GM12892 (cell line): ENCODE data around the gene GPR32.
A peak's percentile ranks its signal among the peaks of the same experiment; 100 is the strongest.
"Not testable (repeated sequence)": the region's sequence is repeated elsewhere in the genome, so short reads cannot be mapped to it uniquely, and the experiment has no call there.

ENCODE experiments used
- DNase-seq: peaks from one replicate; pipeline ENCODE4 v3.0.0; 2011; ENCODE audit not compliant: insufficient read length
- FAIRE-seq: peaks from 2 replicates; lab custom pipeline; 2011; peaks lifted over from hg19 to GRCh38; lab: Jason Lieb, UNC
- POLR2A ChIP-seq: IDR thresholded peaks from 2 replicates; pipeline ENCODE4 v1.6.1; 2011; ENCODE audit warnings: low read depth, low read length, control low read depth
- POLR2AphosphoS5 ChIP-seq: IDR thresholded peaks from 2 replicates; pipeline ENCODE4 v1.6.1; 2011; ENCODE audit warnings: low read depth, low read length, control low read depth
- TAF1 ChIP-seq: IDR thresholded peaks from 2 replicates; pipeline ENCODE4 v1.6.1; 2011; ENCODE audit warnings: low read depth, mild to moderate bottlenecking, control low read depth, low read length, borderline replicate concordance

The GPR32 gene

DNA sequence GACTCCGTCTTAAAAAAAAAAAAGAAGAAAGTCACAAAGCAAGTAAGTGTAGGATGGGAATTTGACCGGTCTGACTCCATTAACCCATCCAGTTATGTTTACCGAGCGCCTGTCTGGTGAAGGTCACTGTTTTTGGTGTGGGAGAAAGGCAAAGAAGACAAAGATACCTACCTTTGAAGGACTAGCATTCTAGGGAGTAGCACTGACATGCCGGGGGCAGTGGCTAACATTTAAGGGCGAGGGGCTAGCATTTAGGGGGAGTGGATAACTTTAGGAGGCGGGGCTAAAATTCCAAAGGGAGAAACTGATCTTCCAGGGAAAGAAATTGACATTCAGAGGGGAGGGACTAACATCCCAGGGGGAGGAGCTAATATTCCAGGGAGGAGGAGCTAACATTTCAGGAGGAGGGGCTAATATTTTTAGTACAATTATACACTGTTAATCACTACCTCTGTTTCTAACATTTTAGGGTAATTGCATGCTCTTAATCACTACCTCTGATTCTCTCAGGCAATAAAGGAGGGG is 8.7 kb downstream of the GPR32 start:
- DNase-seq: no peak
- no peak for TF ChIP-seq POLR2A
- no peak for TF ChIP-seq POLR2AphosphoS5
- TF ChIP-seq TAF1: no peak
- FAIRE-seq: no peak

DNA sequence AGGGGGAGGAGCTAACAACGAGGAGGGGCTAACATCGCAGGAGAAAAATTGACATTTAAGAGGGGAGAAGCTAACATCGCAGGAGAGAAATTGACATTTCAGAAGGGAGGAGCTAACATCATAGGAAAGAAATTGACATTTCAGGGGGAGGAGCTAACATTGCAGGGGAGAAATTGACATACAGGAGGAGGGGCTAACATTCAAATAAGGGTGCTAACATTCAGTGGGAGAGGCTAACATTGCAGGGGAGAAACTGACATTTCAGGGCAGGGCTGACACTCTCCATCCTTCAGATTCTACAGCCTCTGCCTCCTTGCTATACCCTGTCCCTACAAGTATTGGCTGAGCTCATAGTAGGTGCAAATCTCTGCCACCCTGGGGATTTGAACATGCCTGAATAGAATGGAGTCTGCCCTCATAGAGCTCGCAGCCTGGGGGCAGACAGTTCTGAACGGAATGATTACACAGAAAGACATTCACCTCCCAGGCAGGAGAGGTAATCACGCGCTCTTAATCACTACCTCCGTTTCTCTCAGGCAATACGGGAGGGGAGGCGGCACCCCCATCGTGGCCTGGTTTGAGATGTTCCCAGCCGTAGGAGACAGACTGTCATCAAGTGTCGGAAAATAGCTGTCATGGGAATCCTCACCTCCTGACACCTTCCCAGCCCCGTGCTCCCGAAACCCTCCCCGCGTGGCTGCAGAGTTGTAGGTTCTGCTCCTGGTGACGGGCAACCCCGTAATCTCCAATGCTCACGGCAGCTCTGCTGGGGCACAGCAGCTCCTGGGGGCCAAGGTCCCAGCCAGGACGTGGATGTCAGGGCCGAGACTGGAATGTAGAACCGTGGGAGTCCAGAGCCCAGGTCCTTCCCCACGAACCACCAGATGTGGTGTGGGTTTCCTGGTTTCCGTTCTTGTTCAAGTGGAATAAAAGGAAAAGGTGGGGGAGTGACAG is 9.5 kb downstream of the GPR32 start:
- TF ChIP-seq POLR2A: no peak
- TF ChIP-seq TAF1: no peak
- TF ChIP-seq POLR2AphosphoS5: no peak
- DNase-seq: no peak
- FAIRE-seq: no peak

GRCh38 chr19:50780753-50781435 is 10.6 kb downstream of the GPR32 start:
- TF ChIP-seq TAF1 (no peak), POLR2AphosphoS5 (no peak), POLR2A (no peak)
- FAIRE-seq: no peak
- no peak for DNase-seq

GRCh38 chr19:50783848-50784152 is 13.5 kb downstream of the GPR32 start:
- not testable (repeated sequence) for DNase-seq, FAIRE-seq

GRCh38 chr19:50784710-50785109 is 14.4 kb downstream of the GPR32 start:
- FAIRE-seq (no peak), DNase-seq (no peak)
- TF ChIP-seq POLR2AphosphoS5 (no peak), TAF1 (no peak), POLR2A (no peak)

DNA sequence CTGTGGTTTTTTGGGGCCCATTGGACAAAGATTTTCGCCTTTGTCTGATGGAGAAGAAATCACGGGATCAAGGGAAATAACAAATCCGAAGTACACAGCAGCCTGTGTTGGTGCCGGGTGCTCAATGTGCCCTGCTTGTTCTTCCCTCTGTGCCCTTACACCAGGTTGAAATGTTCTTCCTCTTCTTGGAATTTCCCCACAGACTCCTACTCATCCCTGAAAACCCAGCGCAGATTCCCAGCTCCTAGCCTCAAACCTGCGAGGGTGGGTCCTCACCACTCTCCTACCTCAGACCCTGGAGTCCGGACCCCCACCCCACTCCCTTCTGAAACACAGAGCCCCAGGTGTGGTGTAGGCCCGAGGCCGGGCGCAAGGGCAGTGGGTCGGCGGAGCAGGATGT is 15.1 kb downstream of the GPR32 start:
- FAIRE-seq (no peak), DNase-seq (no peak)
- no peak for TF ChIP-seq POLR2A
- no peak for TF ChIP-seq POLR2AphosphoS5
- no peak for TF ChIP-seq TAF1

- TF ChIP-seq TAF1: no peak
- FAIRE-seq (no peak), DNase-seq (no peak)
Observed at GRCh38 chr19:50790396-50790795, 20.1 kb downstream of the GPR32 start, which contains the start of gene ACP4. TSS of gene ACP4 (plus strand) at chr19:50790415. CDS start at chr19:50790415, 0 bp downstream.

- peak; percentile 49 for TF ChIP-seq POLR2A
- peak; percentile 51; the same call in 1 of the 2 replicates for TF ChIP-seq POLR2AphosphoS5
- TF ChIP-seq TAF1: no peak
- no peak for DNase-seq
- no peak for FAIRE-seq
Observed at GRCh38 chr19:50790922-50791467, 20.7 kb downstream of the GPR32 start.

- TF ChIP-seq POLR2AphosphoS5: no peak
- no peak for TF ChIP-seq TAF1
- no peak for FAIRE-seq
Observed at GRCh38 chr19:50791594-50792271, 21.5 kb downstream of the GPR32 start.

GRCh38 chr19:50792272-50793250 is 22.3 kb downstream of the GPR32 start:
- no peak for DNase-seq
- TF ChIP-seq POLR2AphosphoS5: no peak; the same call in 1 of the 2 replicates
- TF ChIP-seq TAF1: no peak
- 0 out of 2 replicates have a peak, but pooled peaks have one; percentile 10 for TF ChIP-seq POLR2A
- FAIRE-seq: no peak

More at GRCh38 chr19:50791594-50792271, 21.5 kb downstream of the GPR32 start:
- no peak for DNase-seq
